Erythroblast (primary cell): Measurements from ENCODE around the gene TEX36.

Experiments
- GATA1 ChIP-seq: IDR thresholded peaks from 2 replicates; pipeline ENCODE4 v1.6.1; 2011; ENCODE audit warnings: low read depth, mild to moderate bottlenecking, control low read depth, low read length, moderate library complexity
- POLR2A ChIP-seq: IDR thresholded peaks from 2 replicates; pipeline ENCODE4 v1.6.1; 2011; ENCODE audit warnings: mild to moderate bottlenecking, low read length

GRCh38 chr10:125637496-125637895 lies 45.5 kb downstream of the TEX36 start:
- TF ChIP-seq POLR2A (no peak), GATA1 (no peak)
